Measurements from ENCODE around the gene SFXN5. TPM values are rescaled to one million over a fixed set of nuclear protein-coding genes. Genes with fewer than 3 reads are reported as not detected.

Gene SFXN5
- polyA plus RNA-seq, 1 donor (not counting 4 experiments of a cell fraction or from before 2014, with no cell fraction given) = 6.3 TPM

DNA sequence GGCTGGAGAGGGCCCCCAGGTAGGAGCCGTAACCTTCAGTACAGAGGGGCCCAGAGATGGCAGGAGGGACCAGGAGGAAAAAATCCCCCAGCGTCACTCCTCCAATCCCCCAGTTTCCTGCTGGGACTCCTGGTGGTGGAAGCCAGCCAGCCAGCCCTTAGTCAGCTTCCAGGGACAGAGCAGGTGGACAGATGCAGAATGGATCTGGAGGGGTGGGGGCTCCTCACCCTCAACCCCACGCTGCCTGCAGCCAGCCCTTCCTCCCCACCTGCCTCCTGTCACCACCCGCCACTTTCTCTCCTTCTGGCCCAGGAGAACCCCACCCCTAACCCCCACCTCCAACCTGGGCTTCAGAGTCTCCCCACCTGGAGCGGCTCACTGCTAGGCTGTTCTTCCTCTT lies 133.1 kb downstream of the SFXN5 start:
- TF ChIP-seq, protein P1, sequence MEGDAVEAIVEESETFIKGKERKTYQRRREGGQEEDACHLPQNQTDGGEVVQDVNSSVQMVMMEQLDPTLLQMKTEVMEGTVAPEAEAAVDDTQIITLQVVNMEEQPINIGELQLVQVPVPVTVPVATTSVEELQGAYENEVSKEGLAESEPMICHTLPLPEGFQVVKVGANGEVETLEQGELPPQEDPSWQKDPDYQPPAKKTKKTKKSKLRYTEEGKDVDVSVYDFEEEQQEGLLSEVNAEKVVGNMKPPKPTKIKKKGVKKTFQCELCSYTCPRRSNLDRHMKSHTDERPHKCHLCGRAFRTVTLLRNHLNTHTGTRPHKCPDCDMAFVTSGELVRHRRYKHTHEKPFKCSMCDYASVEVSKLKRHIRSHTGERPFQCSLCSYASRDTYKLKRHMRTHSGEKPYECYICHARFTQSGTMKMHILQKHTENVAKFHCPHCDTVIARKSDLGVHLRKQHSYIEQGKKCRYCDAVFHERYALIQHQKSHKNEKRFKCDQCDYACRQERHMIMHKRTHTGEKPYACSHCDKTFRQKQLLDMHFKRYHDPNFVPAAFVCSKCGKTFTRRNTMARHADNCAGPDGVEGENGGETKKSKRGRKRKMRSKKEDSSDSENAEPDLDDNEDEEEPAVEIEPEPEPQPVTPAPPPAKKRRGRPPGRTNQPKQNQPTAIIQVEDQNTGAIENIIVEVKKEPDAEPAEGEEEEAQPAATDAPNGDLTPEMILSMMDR (optimal IDR thresholded peaks at IDR 0.05 in 1 of 3, IDR thresholded peaks at IDR 0.05 in 1 of 3, conservative IDR thresholded peaks at IDR 0.05 in 1 of 3; ENCODE audit: extremely low read depth in 1 of 3, insufficient read depth in 2 of 3, low read length in 3 of 3) = no peak
- TF ChIP-seq EZH2 (IDR thresholded peaks at IDR 0.05; ENCODE audit: low read length) = no peak
- Histone ChIP-seq H3K4me3 (ENCODE audit: control insufficient read depth in 2 of 3, extremely low read depth in 1 of 3, insufficient read depth in 2 of 3, low read depth in 1 of 3, low read length in 3 of 3) (no peak overlapping the region), H3K36me3 (ENCODE audit: control insufficient read depth in 2 of 2, extremely low read depth in 1 of 2, insufficient read depth in 2 of 2, low read length in 2 of 2) (no peaks in the 10 kb centered on the region), H3K4me1 (ENCODE audit: control insufficient read depth, extremely low read depth, insufficient read depth, low read length) (peaks cover 13% of the 10 kb centered on the region), H2AFZ (ENCODE audit: control insufficient read depth, low read length) (no peak overlapping the region), H3K27me3 (ENCODE audit: control insufficient read depth, extremely low read depth, insufficient read depth, low read length) (peaks cover 33% of the 10 kb centered on the region), H3K9ac (ENCODE audit: control insufficient read depth, extremely low read depth, insufficient read depth, low read length) (no peak overlapping the region), H3K9me3 (ENCODE audit: control insufficient read depth, low read depth, low read length) (no peaks in the 10 kb centered on the region), H3K9me1 (ENCODE audit: control insufficient read depth, extremely low read depth, insufficient read depth, low read length) (no peaks in the 10 kb centered on the region), H3K79me2 (ENCODE audit: control insufficient read depth, insufficient read depth, low read length) (no peaks in the 10 kb centered on the region), H3K4me2 (ENCODE audit: control insufficient read depth, extremely low read depth, insufficient read depth, low read depth, low read length) (no peak overlapping the region), H3K27ac (ENCODE audit: control insufficient read depth, insufficient read depth, low read length) (no peak overlapping the region), H4K20me1 (ENCODE audit: control insufficient read depth, extremely low read depth, insufficient read depth, low read length) (no peaks in the 10 kb centered on the region)
- DNase-seq (ENCODE audit: low read depth, low spot score) = no peak
- dilution Hi-C loops (cut with MboI; ENCODE audit: extremely low pct_ligation_motif_present, low sequenced_read_pairs) = no loop called here
- FAIRE-seq = no peak

DNA sequence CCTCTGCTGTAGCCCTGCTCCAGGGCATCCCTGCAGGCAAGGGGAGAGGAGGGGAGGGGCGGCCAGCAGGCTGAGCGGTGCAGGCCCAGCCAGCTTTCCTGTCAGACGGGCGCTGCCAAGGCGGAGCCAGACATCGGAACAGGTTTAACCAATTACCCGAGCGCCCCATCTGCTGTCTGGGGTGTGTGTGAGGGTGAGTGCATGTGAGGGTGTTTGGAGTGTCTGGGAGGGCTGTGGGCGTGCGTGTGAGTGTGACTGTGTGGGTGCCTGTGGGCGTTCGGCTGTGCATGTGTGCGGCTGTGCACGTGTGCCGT lies 134.2 kb downstream of the SFXN5 start:
- dilution Hi-C loops (cut with MboI; ENCODE audit: extremely low pct_ligation_motif_present, low sequenced_read_pairs) = no loop called here
- DNase-seq (ENCODE audit: low read depth, low spot score) = no peak

More for the DNA sequence above, 134.2 kb downstream of the SFXN5 start:
- H3K4me3 ChIP-seq (ENCODE audit: control insufficient read depth in 2 of 3, extremely low read depth in 1 of 3, insufficient read depth in 2 of 3, low read depth in 1 of 3, low read length in 3 of 3) = no peak overlapping the region
- TF ChIP-seq, protein P1 (optimal IDR thresholded peaks at IDR 0.05 in 1 of 3, IDR thresholded peaks at IDR 0.05 in 1 of 3, conservative IDR thresholded peaks at IDR 0.05 in 1 of 3; ENCODE audit: extremely low read depth in 1 of 3, insufficient read depth in 2 of 3, low read length in 3 of 3) = no peak
- no peak for TF ChIP-seq EZH2 (IDR thresholded peaks at IDR 0.05; ENCODE audit: low read length)
- FAIRE-seq = no peak
- no peaks in the 10 kb centered on the region for H3K9me3 ChIP-seq (ENCODE audit: control insufficient read depth, low read depth, low read length)
- peaks cover 13% of the 10 kb centered on the region for H3K4me1 ChIP-seq (ENCODE audit: control insufficient read depth, extremely low read depth, insufficient read depth, low read length)
- no peaks in the 10 kb centered on the region for H3K36me3 ChIP-seq (ENCODE audit: control insufficient read depth in 2 of 2, extremely low read depth in 1 of 2, insufficient read depth in 2 of 2, low read length in 2 of 2)
- H3K27me3 ChIP-seq (ENCODE audit: control insufficient read depth, extremely low read depth, insufficient read depth, low read length) = peaks cover 33% of the 10 kb centered on the region
- H3K9me1 ChIP-seq (ENCODE audit: control insufficient read depth, extremely low read depth, insufficient read depth, low read length) = no peaks in the 10 kb centered on the region
- no peak overlapping the region for H3K27ac ChIP-seq (ENCODE audit: control insufficient read depth, insufficient read depth, low read length)
- H3K9ac ChIP-seq (ENCODE audit: control insufficient read depth, extremely low read depth, insufficient read depth, low read length) = no peak overlapping the region
- H3K79me2 ChIP-seq (ENCODE audit: control insufficient read depth, insufficient read depth, low read length) = no peaks in the 10 kb centered on the region
- no peak overlapping the region for H2AFZ ChIP-seq (ENCODE audit: control insufficient read depth, low read length)
- H3K4me2 ChIP-seq (ENCODE audit: control insufficient read depth, extremely low read depth, insufficient read depth, low read depth, low read length) = no peak overlapping the region
- no peaks in the 10 kb centered on the region for H4K20me1 ChIP-seq (ENCODE audit: control insufficient read depth, extremely low read depth, insufficient read depth, low read length)
